Stimulated activated CD4-positive, alpha-beta T cell treated with anti-CD3 and anti-CD28 coated beads, Interleukin-2, amount 100 ng/mL, for 24 hours (primary cell): Measurements from ENCODE around the gene FSTL4.

ENCODE experiments used
- DNase-seq, 2 donors: peaks; one replicate each; pipeline ENCODE4 v3.0.0-alpha.2; 2020

FSTL4 gene

GRCh38 chr5:133314086-133314485 is 298.3 kb downstream of the FSTL4 start:
- no peak for DNase-seq

GRCh38 chr5:133311176-133311575 is 301.2 kb downstream of the FSTL4 start:
- no peak for DNase-seq

- no peak for DNase-seq
Measured at GRCh38 chr5:133309984-133310621, 302.2 kb downstream of the FSTL4 start.

- no peak for DNase-seq
Measured at GRCh38 chr5:133309166-133309795, 303.1 kb downstream of the FSTL4 start.

GRCh38 chr5:133307275-133307674 is 305.1 kb downstream of the FSTL4 start:
- no peak for DNase-seq

GRCh38 chr5:133304707-133305216 is 307.6 kb downstream of the FSTL4 start:
- DNase-seq: no peak

GRCh38 chr5:133304178-133304577 is 308.2 kb downstream of the FSTL4 start:
- no peak for DNase-seq

GRCh38 chr5:133303298-133303697 is 309.0 kb downstream of the FSTL4 start:
- DNase-seq: no peak

GRCh38 chr5:133299728-133300127 is 312.6 kb downstream of the FSTL4 start:
- DNase-seq: no peak

GRCh38 chr5:133299021-133299420 is 313.3 kb downstream of the FSTL4 start:
- no peak for DNase-seq

- DNase-seq: peak in 1 of 2 donors; percentile 14
Measured at GRCh38 chr5:133298447-133298846, 313.9 kb downstream of the FSTL4 start.

- no peak for DNase-seq
Measured at GRCh38 chr5:133297293-133297692, 315.0 kb downstream of the FSTL4 start.

- DNase-seq: no peak
Measured at GRCh38 chr5:133296624-133297023, 315.7 kb downstream of the FSTL4 start.

- DNase-seq: no peak
Measured at GRCh38 chr5:133295520-133295919, 316.8 kb downstream of the FSTL4 start.

GRCh38 chr5:133294380-133294779 is 318.0 kb downstream of the FSTL4 start:
- no peak for DNase-seq

GRCh38 chr5:133293960-133294359 is 318.4 kb downstream of the FSTL4 start:
- no peak for DNase-seq

GRCh38 chr5:133292300-133292699 is 320.0 kb downstream of the FSTL4 start:
- no peak for DNase-seq

- DNase-seq: no peak
Measured at GRCh38 chr5:133291524-133291923, 320.8 kb downstream of the FSTL4 start.

- DNase-seq: no peak
Measured at GRCh38 chr5:133290669-133291240, 321.6 kb downstream of the FSTL4 start.

- no peak for DNase-seq
Measured at GRCh38 chr5:133289686-133290367, 322.5 kb downstream of the FSTL4 start.

GRCh38 chr5:133287500-133287899 is 324.8 kb downstream of the FSTL4 start:
- peak in 1 of 2 donors; percentile 44 for DNase-seq

GRCh38 chr5:133286483-133286882 is 325.9 kb downstream of the FSTL4 start:
- no peak for DNase-seq

GRCh38 chr5:133285583-133286021 is 326.7 kb downstream of the FSTL4 start:
- no peak for DNase-seq

- no peak for DNase-seq
Measured at GRCh38 chr5:133284306-133284705, 328.0 kb downstream of the FSTL4 start.
